SK-N-SH treated with all-trans-retinoic acid at 6 μM for 48 hours (cell line): ENCODE measurements around the gene EML6.
A peak's percentile ranks its signal among the peaks of the same experiment; 100 is the strongest.
"Not testable (repeated sequence)": the region's sequence is repeated elsewhere in the genome, so short reads cannot be mapped to it uniquely, and the experiment has no call there.

Source experiments
- ATAC-seq: fragments of 200-7000 bp; cut with Tn5 transposase; 3 replicates; pipeline ENCODE4 v1.9.1; 2020; ENCODE audit warnings: mild to moderate bottlenecking, moderate library complexity
- ARNTL ChIP-seq: fragments of 450-650 bp; formaldehyde crosslinking; IDR thresholded peaks from 2 replicates; pipeline ENCODE4 v1.5.0; 2020; ENCODE audit warnings: low read depth, mild to moderate bottlenecking, moderate library complexity, borderline replicate concordance
- BACH2 ChIP-seq: fragments of 250-450 bp; sonication (Bioruptor Pico); IDR thresholded peaks from 2 replicates; pipeline ENCODE4 v1.9.0; 2021; ENCODE audit warnings: mild to moderate bottlenecking, borderline replicate concordance
- CREB5 ChIP-seq: fragments of 250-450 bp; sonication (Bioruptor Pico); IDR thresholded peaks from 2 replicates; pipeline ENCODE4 v1.5.1; 2020; ENCODE audit warnings: low read depth, mild to moderate bottlenecking, moderate library complexity
- CSDC2 ChIP-seq: fragments of 250-450 bp; sonication (Bioruptor Pico); IDR thresholded peaks from 2 replicates; pipeline ENCODE4 v1.5.0; 2020; ENCODE audit warnings: mild to moderate bottlenecking, moderate library complexity
- CSRNP3 ChIP-seq: fragments of 250-450 bp; sonication (Bioruptor Pico); IDR thresholded peaks from 2 replicates; pipeline ENCODE4 v1.5.1; 2021; ENCODE audit warnings: mild to moderate bottlenecking, moderate library complexity
- ESRRG ChIP-seq: fragments of 250-450 bp; sonication (Bioruptor Pico); IDR thresholded peaks from 2 replicates; pipeline ENCODE4 v1.6.1; 2021; ENCODE audit warnings: mild to moderate bottlenecking
- GLIS3 ChIP-seq: fragments of 250-450 bp; sonication (Bioruptor Pico); IDR thresholded peaks from 2 replicates; pipeline ENCODE4 v1.5.0; 2020; ENCODE audit warnings: mild to moderate bottlenecking, moderate library complexity
- ISL1 ChIP-seq: fragments of 250-450 bp; sonication (Bioruptor Pico); IDR thresholded peaks from 2 replicates; pipeline ENCODE4 v2.1.2; 2022; ENCODE audit warnings: mild to moderate bottlenecking, moderate library complexity
- OSR1 ChIP-seq: fragments of 250-450 bp; sonication (Bioruptor Pico); IDR thresholded peaks from 2 replicates; pipeline ENCODE4 v1.8.0; 2022; ENCODE audit warnings: moderate library complexity, mild to moderate bottlenecking, inconsistent platforms
- PATZ1 ChIP-seq: fragments of 250-450 bp; sonication (Bioruptor Pico); IDR thresholded peaks from 2 replicates; pipeline ENCODE4 v1.8.0; 2020; ENCODE audit warnings: mild to moderate bottlenecking, moderate library complexity, borderline replicate concordance
- PPARA ChIP-seq: fragments of 250-450 bp; sonication (Bioruptor Pico); IDR thresholded peaks from 2 replicates; pipeline ENCODE4 v1.5.0; 2020; ENCODE audit warnings: mild to moderate bottlenecking, borderline replicate concordance
- RARB ChIP-seq: fragments of 250-450 bp; sonication (Bioruptor Pico); IDR thresholded peaks from 2 replicates; pipeline ENCODE4 v1.8.0; 2021; ENCODE audit warnings: mild to moderate bottlenecking, moderate library complexity
- SNAI2 ChIP-seq: fragments of 250-450 bp; sonication (Bioruptor Pico); IDR thresholded peaks from 2 replicates; pipeline ENCODE4 v1.5.0; 2020; ENCODE audit warnings: mild to moderate bottlenecking, moderate library complexity
- TCF4 ChIP-seq: fragments of 250-450 bp; sonication (Bioruptor Pico); IDR thresholded peaks from 2 replicates; pipeline ENCODE4 v1.8.0; 2021; ENCODE audit warnings: mild to moderate bottlenecking, moderate library complexity, borderline replicate concordance
- TOX ChIP-seq: fragments of 250-450 bp; sonication (Bioruptor Pico); IDR thresholded peaks from 2 replicates; pipeline ENCODE4 v1.8.0; 2021; ENCODE audit warnings: mild to moderate bottlenecking, moderate library complexity, borderline replicate concordance
- TSHZ2 ChIP-seq: fragments of 250-450 bp; sonication (Bioruptor Pico); IDR thresholded peaks from 2 replicates; pipeline ENCODE4 v1.5.0; 2020; ENCODE audit warnings: mild to moderate bottlenecking, moderate library complexity
- ZC3H10 ChIP-seq: fragments of 250-450 bp; sonication (Bioruptor Pico); IDR thresholded peaks from 2 replicates; pipeline ENCODE4 v1.5.1; 2021; ENCODE audit warnings: mild to moderate bottlenecking, moderate library complexity
- ZFP30 ChIP-seq: fragments of 450-650 bp; formaldehyde crosslinking; IDR thresholded peaks from 2 replicates; pipeline ENCODE4 v1.5.0; 2022; ENCODE audit warnings: mild to moderate bottlenecking, moderate library complexity
- ZNF8 ChIP-seq: fragments of 450-650 bp; formaldehyde crosslinking; IDR thresholded peaks from 2 replicates; pipeline ENCODE4 v1.5.0; 2020; ENCODE audit warnings: mild to moderate bottlenecking, moderate library complexity

The EML6 gene

GRCh38 chr2:54697934-54698333 is 25.5 kb upstream of the EML6 start (continued):
- TF ChIP-seq ARNTL (CRISPR knock-in tag), result no peak
- TF ChIP-seq, all 23 proteins: peak for 0

GRCh38 chr2:54698926-54699325 is 24.5 kb upstream of the EML6 start:
- not testable (repeated sequence) for ATAC-seq

- no peak for ATAC-seq
- no peak for TF ChIP-seq TOX (CRISPR knock-in tag)
- TF ChIP-seq RARB (CRISPR knock-in tag), result no peak
- no peak for TF ChIP-seq BACH2
- TF ChIP-seq ISL1 (CRISPR knock-in tag), result no peak
- TF ChIP-seq GLIS3 (CRISPR knock-in tag), result no peak
- no peak for TF ChIP-seq PATZ1 (CRISPR knock-in tag)
- TF ChIP-seq ZC3H10 (CRISPR knock-in tag), result no peak
- no peak for TF ChIP-seq SNAI2 (CRISPR knock-in tag)
- TF ChIP-seq TCF4, result no peak
- TF ChIP-seq ZNF8, result no peak
- TF ChIP-seq PPARA (CRISPR knock-in tag), result no peak
- no peak for TF ChIP-seq OSR1
These were observed 23.8 kb upstream of the EML6 start for GRCh38 chr2:54699665-54700064.

GRCh38 chr2:54701029-54701428 is 22.4 kb upstream of the EML6 start:
- ATAC-seq, result no peak
- no peak for TF ChIP-seq OSR1
- no peak for TF ChIP-seq BACH2
- no peak for TF ChIP-seq SNAI2 (CRISPR knock-in tag)
- TF ChIP-seq TCF4, result no peak

- ATAC-seq, result no peak
- no peak for TF ChIP-seq OSR1
- TF ChIP-seq GLIS3 (CRISPR knock-in tag), result no peak
- TF ChIP-seq ZC3H10 (CRISPR knock-in tag), result no peak
- no peak for TF ChIP-seq CSDC2 (CRISPR knock-in tag)
- TF ChIP-seq, all 23 proteins: peak for 0
These were observed 19.2 kb upstream of the EML6 start for GRCh38 chr2:54704238-54704637.

GRCh38 chr2:54704688-54705605 is 18.5 kb upstream of the EML6 start:
- TF ChIP-seq ARNTL (CRISPR knock-in tag), result no peak
- no peak for TF ChIP-seq BACH2
- TF ChIP-seq CSDC2 (CRISPR knock-in tag), result no peak
- TF ChIP-seq CREB5 (CRISPR knock-in tag), result no peak
- ATAC-seq, result peak; percentile 91

- ATAC-seq, result no peak
- no peak for TF ChIP-seq RARB (CRISPR knock-in tag)
- no peak for TF ChIP-seq ESRRG (CRISPR knock-in tag)
- no peak for TF ChIP-seq TCF4
- TF ChIP-seq PATZ1 (CRISPR knock-in tag), result no peak
- no peak for TF ChIP-seq CSRNP3
- no peak for TF ChIP-seq TSHZ2 (CRISPR knock-in tag)
- no peak for TF ChIP-seq SNAI2 (CRISPR knock-in tag)
- no peak for TF ChIP-seq ARNTL (CRISPR knock-in tag)
- no peak for TF ChIP-seq ZNF8
- no peak for TF ChIP-seq ZFP30
These were observed 16.8 kb upstream of the EML6 start for GRCh38 chr2:54706622-54707021.
